ENCODE results near the gene EFNA4.

DNA sequence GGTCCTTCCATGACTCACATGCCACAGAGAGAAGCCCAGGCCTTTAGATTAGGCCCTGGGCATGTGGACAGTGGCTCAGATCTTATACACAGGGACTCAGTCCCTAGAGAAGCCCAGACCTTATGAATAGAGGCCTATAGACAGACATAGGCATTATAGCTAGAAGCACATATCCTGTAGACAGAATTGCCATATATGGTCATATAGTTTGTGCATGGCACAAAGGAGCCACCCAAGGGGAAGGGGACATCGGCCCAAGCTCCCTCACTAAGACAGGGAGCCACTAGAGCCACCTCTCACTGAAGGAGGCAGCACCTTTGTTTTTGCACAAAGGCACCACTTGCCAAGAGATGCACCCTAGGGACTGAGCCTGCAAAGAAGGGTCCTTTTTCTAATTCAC, 12.8 kb downstream of the EFNA4 start:
- TF ChIP-seq, protein P1, sequence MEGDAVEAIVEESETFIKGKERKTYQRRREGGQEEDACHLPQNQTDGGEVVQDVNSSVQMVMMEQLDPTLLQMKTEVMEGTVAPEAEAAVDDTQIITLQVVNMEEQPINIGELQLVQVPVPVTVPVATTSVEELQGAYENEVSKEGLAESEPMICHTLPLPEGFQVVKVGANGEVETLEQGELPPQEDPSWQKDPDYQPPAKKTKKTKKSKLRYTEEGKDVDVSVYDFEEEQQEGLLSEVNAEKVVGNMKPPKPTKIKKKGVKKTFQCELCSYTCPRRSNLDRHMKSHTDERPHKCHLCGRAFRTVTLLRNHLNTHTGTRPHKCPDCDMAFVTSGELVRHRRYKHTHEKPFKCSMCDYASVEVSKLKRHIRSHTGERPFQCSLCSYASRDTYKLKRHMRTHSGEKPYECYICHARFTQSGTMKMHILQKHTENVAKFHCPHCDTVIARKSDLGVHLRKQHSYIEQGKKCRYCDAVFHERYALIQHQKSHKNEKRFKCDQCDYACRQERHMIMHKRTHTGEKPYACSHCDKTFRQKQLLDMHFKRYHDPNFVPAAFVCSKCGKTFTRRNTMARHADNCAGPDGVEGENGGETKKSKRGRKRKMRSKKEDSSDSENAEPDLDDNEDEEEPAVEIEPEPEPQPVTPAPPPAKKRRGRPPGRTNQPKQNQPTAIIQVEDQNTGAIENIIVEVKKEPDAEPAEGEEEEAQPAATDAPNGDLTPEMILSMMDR (conservative IDR thresholded peaks at IDR 0.05 in 1 of 2, IDR thresholded peaks at IDR 0.05 in 1 of 2; ENCODE audit: low read depth in 1 of 2, low read length in 2 of 2): no peak
- no peak for TF ChIP-seq EZH2 (IDR thresholded peaks at IDR 0.05; ENCODE audit: low read length, missing control alignments)

All from fibroblast of lung (primary cell).